ENCODE measurements around the gene PRSS33. TPM values are rescaled to one million over a fixed set of nuclear protein-coding genes. Genes with fewer than 3 reads are reported as not detected.

Gene PRSS33
- total and polyA plus RNA-seq, 9 of the 15 experiments (the other 6 are each of a cell fraction or from before 2014, with no cell fraction given), result not detected

GRCh38 chr16:2817340-2818271 lies 30.2 kb upstream of the PRSS33 start (continued):
- peak; percentile 17; the same call in 1 of the 2 replicates for TF ChIP-seq MTA3 (IDR thresholded peaks at IDR 0.05; ENCODE audit: borderline replicate concordance)
- no peak for TF ChIP-seq SMARCE1 (IDR thresholded peaks at IDR 0.05)
- TF ChIP-seq, protein P1, sequence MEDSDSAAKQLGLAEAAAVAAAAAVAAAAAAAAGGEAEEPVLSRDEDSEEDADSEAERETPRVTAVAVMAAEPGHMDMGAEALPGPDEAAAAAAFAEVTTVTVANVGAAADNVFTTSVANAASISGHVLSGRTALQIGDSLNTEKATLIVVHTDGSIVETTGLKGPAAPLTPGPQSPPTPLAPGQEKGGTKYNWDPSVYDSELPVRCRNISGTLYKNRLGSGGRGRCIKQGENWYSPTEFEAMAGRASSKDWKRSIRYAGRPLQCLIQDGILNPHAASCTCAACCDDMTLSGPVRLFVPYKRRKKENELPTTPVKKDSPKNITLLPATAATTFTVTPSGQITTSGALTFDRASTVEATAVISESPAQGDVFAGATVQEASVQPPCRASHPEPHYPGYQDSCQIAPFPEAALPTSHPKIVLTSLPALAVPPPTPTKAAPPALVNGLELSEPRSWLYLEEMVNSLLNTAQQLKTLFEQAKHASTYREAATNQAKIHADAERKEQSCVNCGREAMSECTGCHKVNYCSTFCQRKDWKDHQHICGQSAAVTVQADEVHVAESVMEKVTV (CRISPR knock-in tag; IDR thresholded peaks at IDR 0.05), result no peak
- TF ChIP-seq, protein P2, sequence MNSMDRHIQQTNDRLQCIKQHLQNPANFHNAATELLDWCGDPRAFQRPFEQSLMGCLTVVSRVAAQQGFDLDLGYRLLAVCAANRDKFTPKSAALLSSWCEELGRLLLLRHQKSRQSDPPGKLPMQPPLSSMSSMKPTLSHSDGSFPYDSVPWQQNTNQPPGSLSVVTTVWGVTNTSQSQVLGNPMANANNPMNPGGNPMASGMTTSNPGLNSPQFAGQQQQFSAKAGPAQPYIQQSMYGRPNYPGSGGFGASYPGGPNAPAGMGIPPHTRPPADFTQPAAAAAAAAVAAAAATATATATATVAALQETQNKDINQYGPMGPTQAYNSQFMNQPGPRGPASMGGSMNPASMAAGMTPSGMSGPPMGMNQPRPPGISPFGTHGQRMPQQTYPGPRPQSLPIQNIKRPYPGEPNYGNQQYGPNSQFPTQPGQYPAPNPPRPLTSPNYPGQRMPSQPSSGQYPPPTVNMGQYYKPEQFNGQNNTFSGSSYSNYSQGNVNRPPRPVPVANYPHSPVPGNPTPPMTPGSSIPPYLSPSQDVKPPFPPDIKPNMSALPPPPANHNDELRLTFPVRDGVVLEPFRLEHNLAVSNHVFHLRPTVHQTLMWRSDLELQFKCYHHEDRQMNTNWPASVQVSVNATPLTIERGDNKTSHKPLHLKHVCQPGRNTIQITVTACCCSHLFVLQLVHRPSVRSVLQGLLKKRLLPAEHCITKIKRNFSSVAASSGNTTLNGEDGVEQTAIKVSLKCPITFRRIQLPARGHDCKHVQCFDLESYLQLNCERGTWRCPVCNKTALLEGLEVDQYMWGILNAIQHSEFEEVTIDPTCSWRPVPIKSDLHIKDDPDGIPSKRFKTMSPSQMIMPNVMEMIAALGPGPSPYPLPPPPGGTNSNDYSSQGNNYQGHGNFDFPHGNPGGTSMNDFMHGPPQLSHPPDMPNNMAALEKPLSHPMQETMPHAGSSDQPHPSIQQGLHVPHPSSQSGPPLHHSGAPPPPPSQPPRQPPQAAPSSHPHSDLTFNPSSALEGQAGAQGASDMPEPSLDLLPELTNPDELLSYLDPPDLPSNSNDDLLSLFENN (IDR thresholded peaks at IDR 0.05; ENCODE audit: low read depth in 2 of 2, low read length in 2 of 2), result no peak
- no peak for TF ChIP-seq NONO (IDR thresholded peaks at IDR 0.05; ENCODE audit: low read depth in 2 of 2, low read length in 1 of 2)
- peak; percentile 15 for TF ChIP-seq CCNT2 (IDR thresholded peaks at IDR 0.05; ENCODE audit: borderline replicate concordance, extremely low read depth, insufficient read length, low read depth, low read length)
- TF ChIP-seq SOX6 (IDR thresholded peaks at IDR 0.05), result no peak
- TF ChIP-seq MXD1 (CRISPR knock-in tag; IDR thresholded peaks at IDR 0.05; ENCODE audit: borderline replicate concordance, poor library complexity, severe bottlenecking), result peak; percentile 33
- no peak for TF ChIP-seq FOXK1 (CRISPR knock-in tag; IDR thresholded peaks at IDR 0.05; ENCODE audit: borderline replicate concordance)
- no peak for TF ChIP-seq MTA2 (IDR thresholded peaks at IDR 0.05; ENCODE audit: low read depth)
- TF ChIP-seq RBM25 (IDR thresholded peaks at IDR 0.05; ENCODE audit: low read depth, low read length, severe bottlenecking), result no peak
- TF ChIP-seq ETS1 (conservative IDR thresholded peaks at IDR 0.05; ENCODE audit: control insufficient read depth, low read depth, low read length), result peak; percentile 17; the same call in 1 of the 2 replicates
- TF ChIP-seq RUNX1 (IDR thresholded peaks at IDR 0.05; ENCODE audit: low read depth), result no peak
- TF ChIP-seq, protein P3, sequence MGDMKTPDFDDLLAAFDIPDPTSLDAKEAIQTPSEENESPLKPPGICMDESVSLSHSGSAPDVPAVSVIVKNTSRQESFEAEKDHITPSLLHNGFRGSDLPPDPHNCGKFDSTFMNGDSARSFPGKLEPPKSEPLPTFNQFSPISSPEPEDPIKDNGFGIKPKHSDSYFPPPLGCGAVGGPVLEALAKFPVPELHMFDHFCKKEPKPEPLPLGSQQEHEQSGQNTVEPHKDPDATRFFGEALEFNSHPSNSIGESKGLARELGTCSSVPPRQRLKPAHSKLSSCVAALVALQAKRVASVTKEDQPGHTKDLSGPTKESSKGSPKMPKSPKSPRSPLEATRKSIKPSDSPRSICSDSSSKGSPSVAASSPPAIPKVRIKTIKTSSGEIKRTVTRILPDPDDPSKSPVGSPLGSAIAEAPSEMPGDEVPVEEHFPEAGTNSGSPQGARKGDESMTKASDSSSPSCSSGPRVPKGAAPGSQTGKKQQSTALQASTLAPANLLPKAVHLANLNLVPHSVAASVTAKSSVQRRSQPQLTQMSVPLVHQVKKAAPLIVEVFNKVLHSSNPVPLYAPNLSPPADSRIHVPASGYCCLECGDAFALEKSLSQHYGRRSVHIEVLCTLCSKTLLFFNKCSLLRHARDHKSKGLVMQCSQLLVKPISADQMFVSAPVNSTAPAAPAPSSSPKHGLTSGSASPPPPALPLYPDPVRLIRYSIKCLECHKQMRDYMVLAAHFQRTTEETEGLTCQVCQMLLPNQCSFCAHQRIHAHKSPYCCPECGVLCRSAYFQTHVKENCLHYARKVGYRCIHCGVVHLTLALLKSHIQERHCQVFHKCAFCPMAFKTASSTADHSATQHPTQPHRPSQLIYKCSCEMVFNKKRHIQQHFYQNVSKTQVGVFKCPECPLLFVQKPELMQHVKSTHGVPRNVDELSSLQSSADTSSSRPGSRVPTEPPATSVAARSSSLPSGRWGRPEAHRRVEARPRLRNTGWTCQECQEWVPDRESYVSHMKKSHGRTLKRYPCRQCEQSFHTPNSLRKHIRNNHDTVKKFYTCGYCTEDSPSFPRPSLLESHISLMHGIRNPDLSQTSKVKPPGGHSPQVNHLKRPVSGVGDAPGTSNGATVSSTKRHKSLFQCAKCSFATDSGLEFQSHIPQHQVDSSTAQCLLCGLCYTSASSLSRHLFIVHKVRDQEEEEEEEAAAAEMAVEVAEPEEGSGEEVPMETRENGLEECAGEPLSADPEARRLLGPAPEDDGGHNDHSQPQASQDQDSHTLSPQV (IDR thresholded peaks at IDR 0.05), result no peak

All from K562 (cell line).